Measurements from ENCODE around the gene NPBWR2. TPM values are rescaled to one million over a fixed set of nuclear protein-coding genes. Genes with fewer than 3 reads are reported as not detected.

The NPBWR2 gene
- total RNA-seq, 1 experiment from 2014 or later: not detected

DNA sequence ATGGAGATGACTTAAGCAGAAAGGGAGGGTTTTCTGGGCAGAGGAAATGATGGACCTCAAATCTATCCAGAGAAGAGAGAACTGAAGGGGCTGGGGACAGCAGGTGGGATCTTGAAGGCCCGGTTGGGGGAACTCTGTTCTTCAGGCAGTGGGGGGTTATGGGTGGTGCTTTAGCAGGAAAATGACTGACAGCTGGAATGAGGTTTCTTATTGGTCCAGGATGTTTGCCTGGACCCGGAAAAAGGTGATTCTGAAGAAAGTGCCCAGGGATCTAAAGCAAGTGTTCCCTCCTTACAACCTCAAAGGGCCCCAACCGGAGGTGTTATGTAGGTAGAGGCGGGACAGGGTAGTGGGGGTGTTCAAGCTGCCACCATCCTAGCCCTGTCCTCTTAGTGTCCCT is 11.9 kb downstream of the NPBWR2 start (continued):
- no peak for TF ChIP-seq OVOL2 (CRISPR knock-in tag; IDR thresholded peaks at IDR 0.05; ENCODE audit: borderline replicate concordance)
- TF ChIP-seq ZBTB21 (CRISPR knock-in tag; IDR thresholded peaks at IDR 0.05; ENCODE audit: borderline replicate concordance): no peak

- no peak for DNase-seq (ENCODE audit: low spot score)
Measured at GRCh38 chr20:64093013-64093503, 14.3 kb downstream of the NPBWR2 start.

DNA sequence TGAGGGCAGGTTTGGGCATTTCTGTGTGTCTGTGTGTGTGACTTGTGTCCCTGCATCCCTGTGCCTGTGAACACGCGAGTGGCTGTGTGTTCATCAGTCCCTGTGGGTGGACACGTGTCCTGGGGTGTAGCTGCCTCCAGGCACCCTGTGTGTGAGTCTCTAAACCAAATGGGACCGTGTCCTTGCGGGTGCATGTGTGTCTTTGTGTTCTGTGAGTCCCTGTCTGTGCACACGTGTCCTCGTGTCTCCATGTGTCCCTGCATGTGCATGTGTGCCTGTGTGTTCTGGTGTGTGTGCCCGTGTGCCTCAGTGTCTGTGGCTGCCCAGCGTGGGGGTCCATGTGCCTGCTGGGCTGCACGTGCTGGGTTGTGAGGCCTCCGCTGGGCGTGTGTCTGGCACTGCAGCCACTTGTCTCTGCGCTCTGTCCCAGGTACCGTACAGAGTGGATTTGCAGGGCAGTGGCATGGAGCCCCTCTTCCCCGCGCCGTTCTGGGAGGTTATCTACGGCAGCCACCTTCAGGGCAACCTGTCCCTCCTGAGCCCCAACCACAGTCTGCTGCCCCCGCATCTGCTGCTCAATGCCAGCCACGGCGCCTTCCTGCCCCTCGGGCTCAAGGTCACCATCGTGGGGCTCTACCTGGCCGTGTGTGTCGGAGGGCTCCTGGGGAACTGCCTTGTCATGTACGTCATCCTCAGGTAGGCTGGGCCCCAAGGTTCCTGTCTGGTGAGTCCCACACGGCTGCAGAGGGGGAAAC is 14.9 kb downstream of the NPBWR2 start:
- ChIA-PET CTCF (interaction anchor here (0.7 to 3.4 kb wide), 8 partner anchors 9 to 53 kb away, joined by 3 to 26 read pairs (median 6); partner anchors contain the start of gene LKAAEAR1), POLR2A (interaction anchor here (1.2 kb wide), 1 partner anchor 38 kb away, joined by 3 read pairs; no protein-coding TSS in a partner anchor)
- Mint-ChIP-seq H3K4me3 (no peak overlapping the region), H3K27me3 (ENCODE audit: low read depth) (peaks cover 11% of the 10 kb centered on the region; the same call in 1 of the 2 replicates), H3K36me3 (peaks cover 6% of the 10 kb centered on the region), H3K4me1 (peaks cover 7% of the 10 kb centered on the region), H3K9me3 (peaks cover 16% of the 10 kb centered on the region), H3K27ac (peak overlapping the region; percentile 85; the same call in 1 of the 2 replicates)
- ATAC-seq: peak; percentile 25
- no peak for DNase-seq (ENCODE audit: low spot score)
- TF ChIP-seq MLX (CRISPR knock-in tag; IDR thresholded peaks at IDR 0.05): no peak
- no peak for TF ChIP-seq PRRX2 (CRISPR knock-in tag; IDR thresholded peaks at IDR 0.05)
- TF ChIP-seq ZMAT4 (CRISPR knock-in tag; IDR thresholded peaks at IDR 0.05): no peak
- no peak for TF ChIP-seq NFATC4 (CRISPR knock-in tag; IDR thresholded peaks at IDR 0.05)
- no peak for TF ChIP-seq TP53 (CRISPR knock-in tag; IDR thresholded peaks at IDR 0.05)
- TF ChIP-seq E2F4 (CRISPR knock-in tag; IDR thresholded peaks at IDR 0.05; ENCODE audit: borderline replicate concordance, low read depth): no peak
- no peak for TF ChIP-seq NR2C2 (CRISPR knock-in tag; IDR thresholded peaks at IDR 0.05)
- TF ChIP-seq CREB1 (CRISPR knock-in tag; IDR thresholded peaks at IDR 0.05): no peak
- TF ChIP-seq, protein P1, sequence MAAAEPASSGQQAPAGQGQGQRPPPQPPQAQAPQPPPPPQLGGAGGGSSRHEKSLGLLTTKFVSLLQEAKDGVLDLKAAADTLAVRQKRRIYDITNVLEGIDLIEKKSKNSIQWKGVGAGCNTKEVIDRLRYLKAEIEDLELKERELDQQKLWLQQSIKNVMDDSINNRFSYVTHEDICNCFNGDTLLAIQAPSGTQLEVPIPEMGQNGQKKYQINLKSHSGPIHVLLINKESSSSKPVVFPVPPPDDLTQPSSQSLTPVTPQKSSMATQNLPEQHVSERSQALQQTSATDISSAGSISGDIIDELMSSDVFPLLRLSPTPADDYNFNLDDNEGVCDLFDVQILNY (CRISPR knock-in tag; IDR thresholded peaks at IDR 0.05): no peak

More at GRCh38 chr20:64093013-64093503, 14.3 kb downstream of the NPBWR2 start:
- Mint-ChIP-seq H3K27me3 (ENCODE audit: low read depth) (peaks cover 11% of the 10 kb centered on the region; the same call in 1 of the 2 replicates), H3K9me3 (peaks cover 13% of the 10 kb centered on the region), H3K27ac (no peak overlapping the region), H3K4me1 (peaks cover 7% of the 10 kb centered on the region), H3K36me3 (peaks cover 6% of the 10 kb centered on the region), H3K4me3 (no peak overlapping the region)
- ATAC-seq: no peak
- CTCF ChIA-PET: interaction anchor here (0.7 to 1.2 kb wide), 3 partner anchors 9 to 27 kb away, joined by 3 to 6 read pairs (median 4); partner anchors contain the start of gene LKAAEAR1
- TF ChIP-seq CREM (CRISPR knock-in tag; IDR thresholded peaks at IDR 0.05) (no peak), ATF3 (CRISPR knock-in tag; conservative IDR thresholded peaks at IDR 0.05) (no peak), ZBTB43 (CRISPR knock-in tag; IDR thresholded peaks at IDR 0.05) (no peak), RORB (CRISPR knock-in tag; IDR thresholded peaks at IDR 0.05) (no peak), PRRX2 (CRISPR knock-in tag; IDR thresholded peaks at IDR 0.05) (no peak), ZMAT4 (CRISPR knock-in tag; IDR thresholded peaks at IDR 0.05) (no peak), GABPB1 (CRISPR knock-in tag; IDR thresholded peaks at IDR 0.05) (no peak), EMX1 (CRISPR knock-in tag; IDR thresholded peaks at IDR 0.05) (no peak), MLX (CRISPR knock-in tag; IDR thresholded peaks at IDR 0.05) (no peak), KAT7 (CRISPR knock-in tag; IDR thresholded peaks at IDR 0.05; ENCODE audit: borderline replicate concordance) (no peak), ZNF317 (CRISPR knock-in tag; IDR thresholded peaks at IDR 0.05; ENCODE audit: borderline replicate concordance, low read depth) (no peak)
- TF ChIP-seq, protein P2, sequence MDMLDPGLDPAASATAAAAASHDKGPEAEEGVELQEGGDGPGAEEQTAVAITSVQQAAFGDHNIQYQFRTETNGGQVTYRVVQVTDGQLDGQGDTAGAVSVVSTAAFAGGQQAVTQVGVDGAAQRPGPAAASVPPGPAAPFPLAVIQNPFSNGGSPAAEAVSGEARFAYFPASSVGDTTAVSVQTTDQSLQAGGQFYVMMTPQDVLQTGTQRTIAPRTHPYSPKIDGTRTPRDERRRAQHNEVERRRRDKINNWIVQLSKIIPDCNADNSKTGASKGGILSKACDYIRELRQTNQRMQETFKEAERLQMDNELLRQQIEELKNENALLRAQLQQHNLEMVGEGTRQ (CRISPR knock-in tag; IDR thresholded peaks at IDR 0.05): no peak
- TF ChIP-seq, protein P3, sequence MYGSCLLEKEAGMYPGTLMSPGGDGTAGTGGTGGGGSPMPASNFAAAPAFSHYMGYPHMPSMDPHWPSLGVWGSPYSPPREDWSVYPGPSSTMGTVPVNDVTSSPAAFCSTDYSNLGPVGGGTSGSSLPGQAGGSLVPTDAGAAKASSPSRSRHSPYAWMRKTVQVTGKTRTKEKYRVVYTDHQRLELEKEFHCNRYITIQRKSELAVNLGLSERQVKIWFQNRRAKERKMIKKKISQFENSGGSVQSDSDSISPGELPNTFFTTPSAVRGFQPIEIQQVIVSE (CRISPR knock-in tag; IDR thresholded peaks at IDR 0.05; ENCODE audit: borderline replicate concordance): no peak
- POLR2A ChIA-PET: no interaction called here

Data from WTC11 (cell line).